HG03378 (cell line): ENCODE data around the gene S100A14.

ENCODE experiments used
- ATAC-seq: cut with Tn5 transposase; IDR thresholded peaks from one replicate; pipeline ENCODE4 v1.9.1; 2021; ENCODE audit warnings: mild to moderate bottlenecking, moderate library complexity; ENCODE audit not compliant: unreplicated experiment

The S100A14 gene

DNA sequence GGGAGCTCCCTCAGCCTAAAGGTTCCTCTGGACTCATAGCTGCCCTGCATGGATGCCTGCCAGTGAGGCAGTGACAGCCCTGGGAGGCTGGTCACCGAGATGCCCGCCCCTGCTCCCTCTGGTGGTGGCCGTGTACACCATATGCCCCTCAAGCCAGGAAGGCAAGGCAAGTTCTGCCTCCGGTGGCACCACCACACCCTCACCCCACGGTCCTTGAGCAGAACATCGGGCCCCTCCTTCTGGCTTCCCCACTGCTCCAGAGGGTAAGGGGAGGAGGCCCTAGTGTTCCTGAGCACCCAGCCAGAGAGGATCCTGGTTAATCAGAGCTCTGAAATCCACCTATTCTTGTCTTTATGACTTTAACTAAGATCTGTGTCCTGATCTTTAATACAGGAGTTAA, 1.5 kb upstream of the S100A14 start:
- ATAC-seq = no peak

- no peak for ATAC-seq
Observed at GRCh38 chr1:153616917-153617311, 789 bp upstream of the S100A14 start.

DNA sequence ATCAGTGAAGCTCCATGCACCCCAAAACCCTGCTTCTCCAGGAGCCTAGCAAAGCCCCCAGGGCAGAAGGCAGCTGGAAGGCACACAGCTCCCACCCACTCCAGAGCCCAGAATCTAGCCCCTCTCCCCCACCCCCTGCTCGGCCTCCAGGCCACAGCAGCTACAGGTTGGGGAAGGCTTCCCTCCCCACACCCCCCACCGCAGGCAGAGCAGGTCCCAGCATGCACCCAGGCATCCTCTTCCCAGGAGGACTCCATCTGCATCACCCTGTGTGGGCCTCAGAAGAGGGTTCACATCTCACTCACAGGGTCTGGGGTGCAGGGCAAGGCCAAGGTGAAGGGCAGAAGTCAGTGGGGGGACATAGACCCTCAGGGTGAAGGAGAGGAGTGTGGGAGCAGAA, 719 bp downstream of the S100A14 start:
- no peak for ATAC-seq

DNA sequence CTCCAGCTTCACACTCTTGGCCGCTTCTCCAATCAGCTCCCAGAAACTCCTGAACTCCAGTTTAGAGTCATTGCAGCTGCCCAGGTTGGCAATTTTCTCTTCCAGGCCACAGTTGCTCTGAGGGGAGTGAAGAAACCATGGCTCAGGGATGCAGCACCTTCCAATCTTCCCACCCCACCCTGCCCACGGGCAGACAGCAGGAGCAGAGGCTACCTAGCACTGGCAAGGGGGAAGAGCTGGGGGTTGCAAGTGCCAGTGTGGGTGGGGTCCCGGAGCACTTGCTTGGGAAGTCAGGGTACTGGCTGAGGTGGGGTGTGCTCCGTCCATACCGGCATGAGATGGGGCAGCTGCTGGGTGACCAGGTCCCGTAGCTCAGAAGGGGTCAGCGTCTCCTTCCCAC, 1.2 kb downstream of the S100A14 start:
- ATAC-seq = no peak

GRCh38 chr1:153614189-153614900, 1.8 kb downstream of the S100A14 start:
- ATAC-seq = no peak

GRCh38 chr1:153613406-153613805, 2.7 kb downstream of the S100A14 start:
- ATAC-seq = no peak

- no peak for ATAC-seq
Observed at GRCh38 chr1:153612755-153613331, 3.3 kb downstream of the S100A14 start, which contains the start of gene S100A16. Gene S100A16, minus strand, starts transcription at chr1:153613137. Its CDS starts 4,986 bp downstream, at chr1:153608151.

GRCh38 chr1:153612111-153612754, 3.9 kb downstream of the S100A14 start:
- no peak for ATAC-seq

GRCh38 chr1:153611356-153611755, 4.8 kb downstream of the S100A14 start:
- ATAC-seq = no peak

DNA sequence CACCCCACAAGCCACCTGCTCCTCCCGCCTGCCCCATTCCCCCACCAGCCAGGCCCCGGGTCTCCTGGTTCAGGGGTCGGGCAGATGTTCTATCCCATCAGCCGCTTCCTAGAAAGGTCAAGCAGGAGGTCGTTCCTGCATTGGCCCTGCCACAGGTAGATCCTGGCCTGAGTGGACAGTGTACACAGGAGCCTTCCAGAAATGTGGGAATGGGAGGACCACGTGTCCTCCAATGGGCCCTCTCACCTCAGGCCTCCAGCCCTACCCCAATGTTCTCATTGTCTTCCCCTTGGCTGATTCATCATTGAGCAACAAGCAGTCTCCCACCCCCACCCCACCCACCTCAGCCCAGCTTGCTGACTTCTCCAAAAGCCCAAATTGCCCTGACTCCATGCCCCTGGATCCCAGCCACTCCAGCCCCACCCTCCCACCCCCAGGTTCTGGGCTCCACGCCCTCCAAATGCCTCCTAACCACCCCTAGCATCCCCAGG, 5.3 kb downstream of the S100A14 start:
- ATAC-seq = no peak

DNA sequence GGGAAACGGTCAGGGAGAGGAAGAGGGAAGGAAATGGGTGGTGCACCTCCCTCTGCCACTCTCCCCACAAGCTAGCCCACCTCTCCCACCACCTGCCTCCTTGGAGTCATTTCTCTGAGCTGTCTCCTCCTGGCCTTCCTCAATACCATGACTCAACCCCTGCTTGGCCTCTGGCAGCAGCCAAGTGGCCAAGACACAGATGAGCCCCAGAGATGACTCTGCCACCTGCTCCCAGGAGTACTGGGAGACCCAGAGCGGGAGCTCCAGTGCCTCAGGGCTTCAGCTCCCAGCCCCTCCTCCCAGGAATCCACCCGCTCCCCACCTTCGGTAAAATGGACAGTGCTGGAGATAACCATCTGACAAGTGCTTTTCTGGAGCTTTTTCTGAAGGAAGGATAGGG, 5.8 kb downstream of the S100A14 start:
- ATAC-seq = no peak

DNA sequence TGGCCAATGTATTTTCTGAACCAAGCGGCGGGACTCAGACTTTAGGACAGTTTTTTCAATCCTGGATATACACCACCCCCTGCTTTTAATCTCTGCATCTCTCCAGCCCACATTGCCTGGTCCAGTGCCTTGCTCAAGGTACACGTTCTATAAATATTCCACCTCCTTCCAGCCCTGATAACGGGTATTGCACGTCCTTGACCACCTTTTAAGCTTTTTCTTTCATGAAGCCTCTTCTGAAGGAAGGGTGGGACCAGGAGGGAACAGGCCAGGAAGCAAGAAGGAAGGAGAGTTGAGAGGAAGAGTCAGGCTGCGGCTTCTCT, 6.6 kb downstream of the S100A14 start:
- ATAC-seq = no peak

- ATAC-seq = no peak
Observed at GRCh38 chr1:153608742-153609584, 7.2 kb downstream of the S100A14 start.

DNA sequence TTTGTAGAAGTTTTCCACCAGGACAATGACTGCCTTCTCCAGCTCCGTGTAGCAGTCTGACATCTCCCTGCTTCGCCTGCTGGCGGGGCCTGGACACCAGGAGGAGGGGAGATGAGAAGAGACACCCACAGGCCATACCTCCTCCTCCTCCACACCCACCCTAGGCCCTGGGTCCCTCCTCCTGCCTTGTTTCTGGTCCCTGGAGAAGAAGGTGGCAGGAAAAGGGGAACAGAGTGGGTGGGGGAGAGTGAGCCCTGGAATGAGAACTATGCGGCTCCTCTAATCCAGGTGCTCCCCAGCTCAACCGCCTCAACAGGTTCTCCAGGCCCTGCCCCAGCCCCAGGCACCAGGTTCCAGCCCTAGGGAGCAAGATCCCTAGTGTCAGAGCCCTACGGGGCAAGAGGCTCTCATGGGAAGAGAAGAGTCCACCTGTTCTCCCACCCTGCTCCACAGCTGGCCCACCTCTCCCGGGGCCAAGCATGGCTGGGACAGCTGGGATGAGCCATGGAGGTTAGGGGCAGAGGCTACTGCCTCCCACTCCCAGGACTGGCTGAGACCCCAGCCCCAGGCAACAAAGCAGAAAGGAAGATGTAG, 7.9 kb downstream of the S100A14 start:
- no peak for ATAC-seq

GRCh38 chr1:153607381-153607780, 8.7 kb downstream of the S100A14 start:
- no peak for ATAC-seq

DNA sequence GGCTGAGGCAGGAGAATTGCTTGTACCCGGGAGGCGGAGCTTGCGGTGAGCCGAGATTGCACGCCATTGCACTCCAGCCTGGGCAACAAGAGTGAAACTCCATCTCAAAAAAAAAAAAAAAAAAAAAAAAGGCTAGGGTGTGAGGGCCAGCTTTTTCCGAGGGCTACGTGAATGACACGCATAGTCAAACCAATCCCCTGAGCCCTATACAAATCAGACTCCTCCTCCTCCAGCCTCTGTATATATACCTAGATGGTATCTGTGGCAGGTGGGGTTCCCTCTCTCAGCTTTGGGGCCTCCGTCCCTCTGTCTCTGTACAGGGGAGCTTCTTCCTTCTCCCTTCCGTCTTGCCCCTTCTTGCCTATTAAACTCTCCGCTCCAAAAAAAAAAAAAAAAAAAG, 9.9 kb downstream of the S100A14 start:
- no peak for ATAC-seq

- ATAC-seq = no peak
Observed at GRCh38 chr1:153602749-153603148, 13.4 kb downstream of the S100A14 start.

DNA sequence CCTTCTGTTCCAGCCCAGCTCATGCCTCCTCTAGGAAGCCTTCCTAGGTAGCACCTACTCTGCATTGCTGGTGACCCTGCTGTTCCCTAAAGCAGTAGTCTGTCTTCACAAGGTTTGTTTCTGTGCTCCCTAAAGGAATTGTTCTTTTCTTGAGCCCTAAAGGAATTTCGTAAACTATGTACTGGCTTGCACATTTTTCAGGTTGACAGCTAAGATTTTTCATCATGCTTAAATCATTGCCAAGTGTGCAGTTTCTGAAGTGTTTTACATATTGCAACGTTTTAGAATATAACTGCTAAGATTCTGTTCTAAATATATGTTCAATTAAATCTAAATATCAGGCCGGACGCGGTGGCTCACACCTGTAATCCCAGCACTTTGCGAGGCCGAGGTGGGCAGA, 16.3 kb downstream of the S100A14 start:
- ATAC-seq = no peak

DNA sequence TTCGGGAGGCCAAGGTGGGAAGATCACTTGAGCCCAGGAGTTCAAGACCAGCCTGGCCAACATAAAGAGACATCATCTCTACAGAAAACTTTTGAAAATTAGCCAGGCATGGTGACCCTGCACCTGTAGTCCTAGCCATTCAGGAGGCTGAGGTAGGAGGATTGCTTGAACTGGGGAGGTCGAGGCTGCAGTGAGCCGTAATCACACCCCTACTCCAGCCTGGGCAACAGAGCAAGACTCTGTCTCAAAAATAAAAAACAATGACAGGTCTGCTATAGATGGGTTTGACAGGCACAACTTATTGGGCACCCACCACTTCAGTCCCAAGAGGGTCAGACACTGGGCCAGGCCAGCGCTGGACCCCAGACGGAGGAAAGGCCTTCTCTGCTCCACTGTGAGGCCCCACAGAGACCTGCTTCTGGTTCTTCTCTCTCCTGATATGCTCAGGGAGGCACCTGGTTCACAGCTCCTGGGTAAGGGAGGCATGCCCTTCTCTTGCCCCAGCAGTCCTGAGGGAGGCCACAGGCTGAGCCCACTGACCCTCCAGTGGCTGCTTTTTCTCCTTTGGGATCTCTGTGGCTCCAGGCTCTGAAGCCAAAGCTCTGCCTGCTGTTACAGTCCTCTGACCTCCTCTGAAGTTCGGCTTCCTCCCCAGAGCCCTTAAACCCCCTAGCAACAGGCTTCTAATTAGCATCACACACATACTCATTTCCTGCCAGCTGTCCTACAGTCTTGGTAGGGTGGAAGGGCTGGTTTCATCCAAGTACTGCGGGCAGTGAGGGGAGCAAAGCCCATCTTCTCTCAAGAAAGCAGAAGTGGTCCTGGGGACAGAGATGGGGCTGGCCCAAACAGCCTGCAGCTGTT, 17.6 kb downstream of the S100A14 start:
- peak; percentile 97 for ATAC-seq

DNA sequence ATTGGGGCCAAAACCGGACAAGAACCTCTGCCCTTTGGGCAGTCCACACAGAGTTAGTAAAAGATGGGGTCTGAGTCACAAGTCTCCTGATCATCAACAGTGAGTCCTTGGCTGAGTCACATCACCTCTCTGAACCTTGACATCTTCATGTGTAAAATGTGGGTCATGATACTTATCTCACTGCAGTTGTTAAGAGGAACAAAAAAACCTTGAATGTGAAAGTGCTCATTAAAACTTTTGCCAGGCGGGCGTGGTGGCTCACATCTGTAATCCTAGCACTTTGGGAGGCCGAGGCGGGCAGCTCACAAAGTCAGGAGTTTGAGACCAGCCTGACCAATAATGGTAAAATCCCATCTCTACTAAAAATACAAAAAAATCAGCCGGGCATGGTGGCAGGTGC, 18.9 kb downstream of the S100A14 start:
- no peak for ATAC-seq
